Stimulated activated CD4-positive, alpha-beta T cell treated with anti-CD3 and anti-CD28 coated beads, Interleukin-12 subunit alpha, Interleukin-12 subunit beta, amount 100 ng/mL, for 48 hours (primary cell): ENCODE measurements around the gene ZNF608.

Source experiments
- DNase-seq, 3 donors: peaks; one replicate each; pipeline ENCODE4 v3.0.0-alpha.2; 2020; ENCODE audit warnings: low read depth in 2 of 3, low spot score in 1 of 3

Gene ZNF608

DNA sequence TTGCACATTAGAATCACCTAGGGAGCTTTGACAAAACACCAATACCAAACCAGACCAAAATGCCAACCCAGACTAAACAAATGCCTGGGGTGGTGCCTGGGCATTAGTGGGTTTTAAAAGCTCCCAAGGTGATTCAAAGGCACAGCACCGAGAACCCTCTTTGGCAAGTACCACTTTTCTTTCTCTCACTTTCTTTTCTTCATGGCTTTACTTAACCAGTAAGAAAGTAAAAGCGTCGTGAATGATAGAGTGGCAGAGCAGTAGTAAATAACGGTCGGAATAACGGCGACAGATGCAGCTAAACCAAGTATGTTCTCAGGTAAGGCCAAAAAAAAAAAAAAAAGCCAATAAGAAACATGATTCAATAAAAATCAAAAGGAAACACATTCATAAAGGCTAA, 49.5 kb downstream of the ZNF608 start:
- DNase-seq = no peak
